ENCODE measurements around the gene DNAJC15. TPM values are rescaled to one million over a fixed set of nuclear protein-coding genes. Genes with fewer than 3 reads are reported as not detected.

DNAJC15 gene
- total RNA-seq, 1 experiment from 2014 or later: 20.7 TPM

DNA sequence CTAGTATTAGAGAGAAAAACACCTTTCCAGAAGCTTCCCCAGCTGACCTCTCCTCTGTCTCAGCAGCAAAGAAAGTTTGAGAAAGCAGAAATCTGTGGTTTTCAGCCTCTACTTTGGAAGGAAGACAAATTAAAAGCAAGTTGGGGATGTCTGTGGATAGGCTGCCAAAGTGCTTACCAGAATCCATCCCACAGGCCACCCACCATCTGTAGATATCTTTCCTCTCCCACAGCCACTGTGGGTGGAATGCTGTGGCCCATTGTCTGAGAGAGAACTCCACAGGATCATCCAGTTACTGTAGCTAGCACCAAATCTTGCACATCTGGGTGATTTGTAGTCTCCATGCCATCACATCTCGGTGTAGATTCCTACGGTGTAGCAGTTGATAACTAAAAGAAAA, 133.5 kb downstream of the DNAJC15 start:
- H3K4me1 ChIP-seq (replicated peaks): peaks cover 20% of the 10 kb centered on the region
- DNase-seq (ENCODE audit: low read depth in 1 of 2, low spot score in 2 of 2): no peak
- H3K36me3 ChIP-seq: no peaks in the 10 kb centered on the region

DNA sequence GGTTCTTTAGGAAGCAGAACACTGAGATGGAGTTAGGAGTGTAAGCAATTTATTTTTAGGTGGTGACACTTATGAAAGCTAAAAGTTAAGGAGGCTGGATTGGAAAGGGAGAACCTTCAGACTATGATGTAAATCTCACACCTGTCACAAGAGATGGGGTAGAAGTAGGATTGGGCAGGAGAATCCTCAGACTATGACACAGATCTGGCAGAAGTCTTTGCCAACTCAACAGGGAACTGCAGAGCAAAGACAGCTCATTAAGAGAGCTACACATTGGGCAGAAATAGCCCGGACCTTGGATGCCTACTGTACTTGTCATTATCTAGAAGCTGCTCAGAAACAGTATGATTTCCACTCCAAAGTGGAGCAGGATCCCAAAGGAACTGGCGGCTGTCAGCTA, 134.4 kb downstream of the DNAJC15 start:
- no peak overlapping the region for H3K27ac ChIP-seq

More for the DNA sequence above, 133.5 kb downstream of the DNAJC15 start:
- H3K27me3 ChIP-seq (replicated peaks): no peaks in the 10 kb centered on the region
- H3K4me3 ChIP-seq: no peak overlapping the region
- H3K9me3 ChIP-seq (replicated peaks): no peaks in the 10 kb centered on the region
- H3K27ac ChIP-seq: no peak overlapping the region

DNA sequence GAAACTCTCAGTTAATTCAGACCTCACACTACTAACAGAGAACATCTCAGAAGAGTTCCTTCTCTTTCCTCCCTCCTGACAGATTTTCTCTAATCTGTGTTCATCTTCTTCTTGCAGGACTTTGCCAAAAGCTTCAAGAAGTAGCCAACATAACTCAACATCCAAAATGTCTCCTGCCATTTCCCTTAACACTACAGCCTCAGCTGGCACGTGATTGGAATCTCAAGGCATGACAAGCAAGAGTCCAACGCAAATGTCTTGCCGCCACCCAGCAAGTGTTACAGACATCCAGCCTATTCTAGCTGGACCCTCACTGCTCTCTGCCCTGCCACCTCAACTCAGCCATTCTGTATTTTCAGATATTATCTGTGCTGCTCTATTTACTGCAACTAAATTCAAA, 135.1 kb downstream of the DNAJC15 start:
- Histone ChIP-seq H3K4me3 (no peak overlapping the region), H3K9me3 (replicated peaks) (no peaks in the 10 kb centered on the region), H3K36me3 (no peaks in the 10 kb centered on the region), H3K27ac (no peak overlapping the region), H3K4me1 (replicated peaks) (peaks cover 14% of the 10 kb centered on the region), H3K27me3 (replicated peaks) (no peaks in the 10 kb centered on the region)
- DNase-seq (ENCODE audit: low read depth in 1 of 2, low spot score in 2 of 2): no peak

More for the DNA sequence above, 134.4 kb downstream of the DNAJC15 start:
- Histone ChIP-seq H3K9me3 (replicated peaks) (no peaks in the 10 kb centered on the region), H3K4me3 (no peak overlapping the region), H3K36me3 (no peaks in the 10 kb centered on the region), H3K27me3 (replicated peaks) (no peaks in the 10 kb centered on the region), H3K4me1 (replicated peaks) (peaks cover 20% of the 10 kb centered on the region)
- DNase-seq (ENCODE audit: low read depth in 1 of 2, low spot score in 2 of 2): no peak

DNA sequence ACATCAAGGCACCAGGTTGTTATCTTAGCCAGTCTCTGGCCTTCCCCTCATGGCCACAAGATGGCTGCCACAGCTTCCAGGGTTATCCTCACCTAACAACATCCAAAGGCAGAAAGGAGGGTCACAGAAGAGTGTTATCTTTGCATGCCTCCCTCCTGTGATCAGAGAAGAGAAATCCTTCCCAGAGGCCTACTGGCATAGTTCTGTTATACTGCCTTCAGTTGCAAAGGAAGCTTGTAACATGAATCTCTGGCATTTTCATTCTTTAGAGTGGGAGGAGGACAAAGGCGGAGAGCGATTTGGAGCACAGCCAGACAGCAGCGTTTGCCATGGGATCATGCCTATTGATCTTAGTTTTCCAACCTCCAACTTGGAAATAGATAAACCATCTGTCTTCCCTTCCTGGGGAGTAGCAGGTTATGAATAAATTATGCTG, 135.7 kb downstream of the DNAJC15 start:
- no peaks in the 10 kb centered on the region for H3K27me3 ChIP-seq (replicated peaks)
- H3K9me3 ChIP-seq (replicated peaks): no peaks in the 10 kb centered on the region
- H3K4me3 ChIP-seq: no peak overlapping the region
- no peak overlapping the region for H3K27ac ChIP-seq
- no peak for DNase-seq (ENCODE audit: low read depth in 1 of 2, low spot score in 2 of 2)
- peaks cover 8% of the 10 kb centered on the region for H3K4me1 ChIP-seq (replicated peaks)
- no peaks in the 10 kb centered on the region for H3K36me3 ChIP-seq

Other genes starting within 250 kb of the DNAJC15 start
- 1.4 TPM in 1 of 2 replicates, not detected in the other for gene FAM216B, start 242.0 kb upstream of the DNAJC15 start, total RNA-seq (2014; rRNA removed; shearing (Covaris generic))
- gene EPSTI1, start 31.3 kb upstream of the DNAJC15 start, total RNA-seq (2014; rRNA removed; shearing (Covaris generic)): 10.2 and 21.3 TPM in 2 replicates